ENCODE measurements around the gene APOC1.

APOC1 gene

DNA sequence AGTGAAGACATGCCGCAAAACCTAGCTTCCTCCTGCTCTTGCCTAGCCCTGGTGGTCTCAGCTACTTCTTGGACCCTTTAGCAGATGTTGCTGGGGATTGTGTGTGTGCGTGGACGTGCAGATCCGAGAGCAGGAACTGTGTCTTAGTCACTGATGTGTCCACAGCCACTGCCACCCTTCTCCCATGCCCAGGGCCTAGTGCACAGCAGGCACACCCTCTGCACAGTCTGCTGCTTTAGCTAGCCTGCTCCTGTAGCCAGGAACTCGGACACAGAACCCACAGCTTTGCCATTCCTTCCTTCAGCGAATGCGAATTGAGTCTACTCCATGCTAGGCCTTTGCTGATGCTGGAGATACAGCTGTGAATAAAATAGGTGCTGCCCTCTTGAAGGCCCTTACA, 43.1 kb downstream of the APOC1 start:
- DNase-seq, result no peak

DNA sequence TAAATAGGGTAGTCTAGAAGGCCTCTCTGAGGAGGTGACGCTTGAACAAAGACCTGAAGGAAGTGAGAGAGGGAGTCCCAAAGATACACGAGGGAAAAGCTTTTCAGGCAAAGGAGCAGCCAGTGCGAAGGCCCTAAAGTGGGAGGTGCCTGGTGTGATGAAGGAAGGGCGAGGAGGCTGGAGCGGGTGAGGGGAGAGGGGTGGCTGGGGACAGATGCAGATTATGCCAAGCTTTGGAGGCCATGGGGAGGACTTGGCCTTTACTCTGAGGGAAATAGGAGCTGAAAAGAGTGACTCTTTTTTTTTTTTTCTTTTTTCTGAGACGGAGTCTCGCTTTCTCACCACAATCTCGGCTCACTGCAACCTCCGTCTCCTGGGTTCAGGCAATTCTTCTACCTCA, 43.7 kb downstream of the APOC1 start:
- no peak for DNase-seq

DNA sequence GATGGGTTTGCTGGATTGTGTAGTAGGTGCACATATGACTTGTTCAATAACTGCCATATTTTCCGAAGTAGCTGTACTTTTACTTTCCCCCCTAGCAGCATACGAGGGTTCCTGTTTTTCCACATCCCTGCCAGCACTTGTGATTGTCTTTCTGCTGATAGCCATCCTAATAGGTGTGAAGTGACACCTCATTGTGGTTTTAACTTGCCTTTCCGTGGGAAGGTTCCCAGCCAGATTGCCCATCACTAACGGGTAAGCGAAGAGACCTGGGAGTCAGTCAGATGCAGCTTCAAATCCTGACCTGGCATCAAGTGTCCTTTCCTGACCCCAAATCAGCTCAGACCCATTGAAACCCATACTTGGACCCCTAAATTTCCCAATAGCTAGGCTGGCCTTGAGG, 45.3 kb downstream of the APOC1 start:
- DNase-seq, result no peak

DNA sequence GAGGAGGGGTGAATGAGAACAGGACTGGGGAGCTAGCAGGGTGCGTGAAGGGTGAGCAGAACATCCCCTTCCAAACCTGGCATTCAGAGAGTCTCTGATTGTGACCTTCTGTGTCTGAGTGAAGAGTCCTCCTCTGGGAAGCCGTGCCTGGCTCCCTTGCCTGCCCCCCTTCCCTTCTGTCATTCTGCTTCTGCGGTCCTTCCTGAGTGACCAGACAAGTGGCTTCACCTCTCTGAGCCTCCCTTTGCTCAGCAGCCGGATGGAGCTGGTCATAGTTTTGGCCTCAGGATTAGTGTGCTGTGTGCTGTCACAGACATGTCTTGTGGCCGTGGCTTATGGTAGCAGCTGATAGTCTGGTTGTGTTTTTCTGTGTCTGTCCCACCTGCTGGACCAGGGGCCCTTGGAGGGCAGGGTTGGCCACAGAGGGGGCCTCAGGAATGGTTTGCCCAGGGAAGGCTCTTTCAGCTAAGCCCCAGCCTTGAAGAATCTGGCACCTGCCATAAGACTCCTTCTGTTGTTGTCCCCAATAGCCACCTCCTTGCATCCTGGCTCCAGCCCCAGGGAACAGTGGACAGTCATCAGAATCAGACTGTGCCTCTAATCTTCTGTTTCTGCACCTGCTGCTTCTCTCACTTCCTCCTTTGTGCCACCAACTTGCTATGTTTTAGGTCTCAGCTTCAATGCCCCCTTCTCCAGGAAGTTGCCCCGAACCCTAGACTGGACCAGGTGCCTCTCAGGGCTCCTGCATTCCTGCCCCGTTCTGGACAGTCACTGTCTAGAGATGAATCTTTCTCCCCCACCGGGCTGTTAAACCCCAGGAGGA, 46.7 kb downstream of the APOC1 start:
- no peak for DNase-seq

DNA sequence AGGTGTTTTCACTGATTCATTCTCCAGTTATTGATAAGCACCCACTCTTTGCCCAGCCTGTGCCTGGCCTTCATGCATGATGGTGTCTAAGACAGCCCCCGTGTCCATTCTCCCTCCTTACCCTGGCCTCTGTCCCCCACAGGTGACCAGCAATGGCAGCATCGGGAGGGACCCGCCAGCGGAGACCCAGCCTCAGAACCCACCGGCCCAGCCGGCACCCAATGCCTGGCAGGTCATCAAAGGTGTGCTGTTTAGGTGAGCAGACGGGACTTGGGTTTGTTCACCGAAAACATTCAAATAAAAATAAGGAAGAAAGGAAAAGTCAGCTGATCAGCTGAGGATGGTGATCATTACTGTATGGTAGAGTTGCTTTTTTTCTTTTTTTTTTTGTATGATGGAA, 47.4 kb downstream of the APOC1 start:
- no peak for DNase-seq

DNA sequence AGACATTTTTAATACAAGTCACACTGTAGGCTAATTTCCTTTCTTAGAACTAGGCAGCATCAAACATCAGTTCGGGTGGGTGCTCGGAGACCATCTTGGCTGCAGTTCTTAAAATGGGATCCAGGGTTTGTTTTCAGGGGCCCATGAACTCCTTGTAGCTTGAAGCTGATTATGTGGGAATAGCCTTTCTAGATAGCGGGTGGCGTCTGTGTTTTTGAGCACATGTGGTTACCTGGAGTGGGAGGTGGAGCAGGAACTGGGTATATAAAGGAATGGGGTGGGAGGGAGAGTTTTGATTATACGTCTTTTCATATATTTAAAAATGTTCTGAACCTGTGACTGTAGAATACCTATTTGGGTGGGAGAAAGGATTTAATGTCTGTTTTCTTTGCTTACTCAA, 53.7 kb downstream of the APOC1 start:
- no peak for DNase-seq

DNA sequence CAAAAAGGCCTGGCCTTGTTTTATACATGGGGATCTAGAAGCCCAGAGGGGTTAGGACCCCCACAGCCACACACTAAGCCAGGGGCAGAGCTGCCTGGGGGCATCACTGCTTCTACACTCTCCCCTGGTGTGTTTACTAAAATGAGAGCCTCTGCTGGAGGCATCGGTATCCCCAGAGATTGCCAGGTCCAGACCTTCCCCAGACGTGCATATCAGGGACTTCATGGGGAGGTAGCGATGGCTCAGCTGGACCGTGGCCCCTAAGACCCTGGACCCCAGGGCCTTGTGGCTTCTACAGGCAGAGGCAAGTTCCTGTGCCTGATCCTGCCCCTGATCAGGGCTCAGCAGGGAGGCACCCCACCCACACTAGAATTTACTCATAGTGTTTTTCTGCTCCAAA, 54.3 kb downstream of the APOC1 start:
- no peak for DNase-seq

Data from NCI-H510A (cell line).